ENCODE data around the gene PLEKHD1.
"Not testable (repeated sequence)": the region's sequence is repeated elsewhere in the genome, so short reads cannot be mapped to it uniquely, and the experiment has no call there.

Gene PLEKHD1

GRCh38 chr14:69484444-69485314 lies at the start of gene PLEKHD1:
PLEKHD1 (plus strand) TSS chr14:69484728; CDS start chr14:69484966, 238 bp downstream.
- no peak for DNase-seq

DNA sequence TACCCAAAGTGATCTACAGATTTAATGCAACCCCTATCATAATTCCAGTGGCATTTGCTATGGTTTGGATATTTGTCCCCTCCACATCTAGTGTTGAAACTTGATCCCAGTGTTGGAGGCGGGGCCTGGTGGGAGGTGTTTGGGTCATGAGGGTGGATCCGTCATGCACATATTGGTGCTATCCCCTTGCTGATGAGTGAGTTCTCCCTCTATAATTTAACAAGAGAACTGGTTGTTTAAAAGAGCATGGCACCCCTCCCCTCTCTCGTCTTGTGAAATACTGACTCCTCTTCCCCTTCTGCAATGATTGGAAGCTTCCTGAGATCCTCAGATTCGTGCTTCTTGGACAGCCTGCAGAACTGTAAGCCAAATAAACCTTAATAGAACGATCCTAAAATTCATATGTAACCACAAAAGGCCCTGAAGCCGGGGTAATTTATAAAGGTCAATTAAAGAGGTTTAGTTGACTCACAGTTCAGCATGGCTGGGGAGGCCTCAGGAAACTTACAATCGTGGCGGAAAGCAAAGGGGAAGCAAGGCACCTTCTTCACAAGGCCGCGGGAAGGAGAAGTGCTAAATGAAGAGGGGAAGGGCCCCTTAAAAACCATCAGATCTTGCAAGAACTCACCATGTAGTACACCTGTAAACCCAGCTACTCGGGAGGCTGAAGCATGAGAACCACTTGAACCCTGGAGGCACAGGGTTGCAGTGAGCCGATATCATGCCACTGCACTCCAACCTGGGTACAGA lies 44.8 kb upstream of the PLEKHD1 start:
- no peak for DNase-seq

- no peak for DNase-seq
These were observed 42.6 kb upstream of the PLEKHD1 start for GRCh38 chr14:69441948-69442347.

DNA sequence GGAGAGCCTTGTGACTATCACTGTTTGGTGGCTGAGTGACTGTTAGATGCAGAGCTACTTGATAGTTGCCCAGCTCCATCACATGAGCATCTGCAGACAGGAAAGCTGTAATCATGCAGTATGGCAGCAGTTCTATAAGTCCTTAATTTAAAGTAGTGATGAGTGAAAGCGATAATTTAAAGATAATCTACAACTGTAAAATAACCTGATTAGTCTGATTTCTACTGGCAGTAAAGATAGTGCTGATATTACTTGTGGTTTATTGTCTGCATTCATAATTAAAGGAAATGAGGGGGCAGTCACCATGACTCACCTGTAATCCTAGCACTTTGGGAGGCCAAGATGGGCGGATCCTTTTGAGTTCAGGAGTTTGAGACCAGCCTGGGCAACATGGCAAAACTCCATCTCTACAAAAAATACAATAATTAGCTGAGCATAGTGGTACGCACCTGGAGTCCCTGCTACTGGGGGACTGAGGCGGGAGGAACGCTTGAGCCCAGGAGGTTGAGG lies 41.2 kb upstream of the PLEKHD1 start:
- DNase-seq, result no peak

- DNase-seq, result no peak
These were observed 35.3 kb upstream of the PLEKHD1 start for GRCh38 chr14:69449216-69449615.

DNA sequence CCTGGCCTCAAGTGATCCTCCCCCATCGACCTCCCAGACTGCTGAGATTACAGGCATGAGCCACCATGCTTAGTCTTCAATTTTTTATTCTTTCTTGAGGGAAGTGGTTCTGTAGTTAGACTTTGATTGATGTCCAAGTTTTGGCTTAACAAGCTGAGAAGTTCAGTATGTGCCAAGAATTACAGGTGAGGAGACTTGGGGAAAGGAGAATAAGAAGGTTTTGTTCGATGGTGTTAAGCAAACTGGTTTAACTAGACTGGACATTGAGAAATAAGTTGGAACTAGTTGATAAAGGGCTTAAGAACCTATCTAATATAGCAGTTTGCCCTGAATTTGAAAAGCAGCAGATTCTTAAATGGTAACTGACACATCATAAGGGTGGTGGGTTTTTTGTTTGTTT lies 32.6 kb upstream of the PLEKHD1 start:
- no peak for DNase-seq

DNA sequence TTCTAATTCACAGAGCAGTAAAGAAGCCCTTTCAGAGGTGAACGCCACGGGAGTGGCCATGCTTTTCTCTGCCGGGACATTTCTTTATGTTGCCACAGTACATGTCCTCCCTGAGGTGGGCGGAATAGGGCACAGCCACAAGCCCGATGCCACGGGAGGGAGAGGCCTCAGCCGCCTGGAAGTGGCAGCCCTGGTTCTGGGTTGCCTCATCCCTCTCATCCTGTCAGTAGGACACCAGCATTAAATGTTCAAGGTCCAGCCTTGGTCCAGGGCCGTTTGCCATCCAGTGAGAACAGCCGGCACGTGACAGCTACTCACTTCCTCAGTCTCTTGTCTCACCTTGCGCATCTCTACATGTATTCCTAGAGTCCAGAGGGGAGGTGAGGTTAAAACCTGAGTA lies 26.2 kb upstream of the PLEKHD1 start:
- DNase-seq, result no peak

- DNase-seq, result no peak
These were observed 25.4 kb upstream of the PLEKHD1 start for GRCh38 chr14:69459122-69459521.

DNA sequence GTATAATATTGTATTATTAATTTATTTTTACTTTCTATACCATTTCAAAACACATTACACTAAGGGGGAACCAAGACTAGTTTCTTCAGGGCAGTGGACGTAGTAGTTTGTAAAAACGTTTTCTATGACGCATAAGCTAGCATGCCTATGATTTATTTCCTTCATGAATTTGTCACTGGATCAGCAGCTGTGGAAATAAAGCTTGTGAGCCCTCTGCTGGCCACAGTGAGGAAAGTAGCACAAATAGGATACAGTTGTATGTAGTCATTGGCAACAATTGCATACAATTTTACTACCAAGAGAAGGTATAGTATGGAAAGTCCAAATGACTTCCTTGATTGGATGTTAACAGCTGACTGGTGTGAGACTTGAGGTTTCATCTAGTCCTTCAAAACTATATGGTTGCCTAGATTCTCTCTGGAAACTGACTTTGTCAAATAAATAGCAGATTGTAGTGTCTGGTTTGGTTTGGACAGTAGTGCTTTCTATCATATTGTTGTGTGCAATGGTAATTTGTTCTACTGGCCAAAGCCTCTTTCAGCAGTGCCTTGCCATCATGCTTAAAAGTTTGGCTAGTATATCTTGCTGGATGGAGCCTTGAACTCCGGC lies 24.3 kb upstream of the PLEKHD1 start:
- peak; percentile 14 for DNase-seq

- no peak for DNase-seq
These were observed 20.1 kb upstream of the PLEKHD1 start for GRCh38 chr14:69464379-69464778.

DNA sequence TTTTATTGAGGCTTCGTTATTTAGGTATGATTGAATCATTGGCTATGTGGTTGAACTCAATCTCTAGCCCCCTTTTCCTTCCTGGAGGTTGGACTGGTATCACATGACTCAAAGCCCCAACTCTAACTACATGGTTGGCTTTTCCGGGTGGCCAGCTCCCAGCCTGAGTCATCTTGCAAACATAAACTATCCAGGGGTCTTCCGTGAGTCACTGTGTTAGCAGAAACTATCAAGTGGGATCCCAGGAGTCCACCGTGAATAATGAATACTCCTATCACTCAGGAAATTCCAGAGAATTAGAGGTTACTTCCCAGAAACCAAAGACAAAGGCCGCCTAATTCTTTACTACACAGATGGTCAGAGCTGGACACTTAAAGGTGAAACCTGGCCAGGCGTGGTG lies 19.7 kb upstream of the PLEKHD1 start:
- DNase-seq, result no peak

- no peak for DNase-seq
These were observed 15.6 kb upstream of the PLEKHD1 start for GRCh38 chr14:69468949-69469348.

DNA sequence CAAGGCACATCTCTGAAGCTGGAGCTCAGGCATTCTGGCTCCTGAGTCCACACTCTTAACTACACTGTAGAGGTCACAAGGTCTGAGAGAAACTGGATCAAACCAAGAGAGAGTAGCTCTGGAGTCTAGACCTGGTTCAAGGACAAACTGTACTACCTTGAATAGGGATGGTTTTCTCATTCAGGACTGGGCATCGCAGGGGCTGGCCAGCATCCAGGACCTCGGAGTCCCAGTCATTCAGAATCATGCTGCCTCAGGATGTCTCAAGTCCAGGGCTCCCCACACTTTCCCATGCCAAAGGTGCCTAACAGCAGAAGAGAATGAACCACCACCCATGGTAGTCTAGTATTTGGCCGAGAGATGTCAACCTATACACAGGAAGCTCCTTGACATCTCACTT lies 13.1 kb upstream of the PLEKHD1 start:
- no peak for DNase-seq

DNA sequence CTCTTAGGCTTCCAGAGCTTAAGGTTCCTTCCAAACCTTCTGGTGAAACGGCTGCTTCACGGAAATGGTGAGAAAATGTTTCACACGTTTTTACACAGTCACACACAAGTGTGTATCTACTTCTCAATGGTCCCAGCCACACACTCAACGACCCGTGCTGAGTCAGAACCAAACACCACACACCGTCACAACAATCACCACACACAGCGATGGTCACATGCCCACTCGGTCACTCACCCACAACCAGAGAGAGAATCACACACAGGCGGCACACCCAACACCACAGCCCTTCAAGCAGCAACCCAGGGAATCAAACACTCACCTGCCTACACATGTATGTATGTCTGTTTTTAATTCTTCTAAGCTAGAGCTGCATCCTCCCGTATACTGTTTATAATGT lies 12.6 kb upstream of the PLEKHD1 start:
- DNase-seq, result no peak

- DNase-seq, result no peak
These were observed 11.3 kb upstream of the PLEKHD1 start for GRCh38 chr14:69473260-69473659.

DNA sequence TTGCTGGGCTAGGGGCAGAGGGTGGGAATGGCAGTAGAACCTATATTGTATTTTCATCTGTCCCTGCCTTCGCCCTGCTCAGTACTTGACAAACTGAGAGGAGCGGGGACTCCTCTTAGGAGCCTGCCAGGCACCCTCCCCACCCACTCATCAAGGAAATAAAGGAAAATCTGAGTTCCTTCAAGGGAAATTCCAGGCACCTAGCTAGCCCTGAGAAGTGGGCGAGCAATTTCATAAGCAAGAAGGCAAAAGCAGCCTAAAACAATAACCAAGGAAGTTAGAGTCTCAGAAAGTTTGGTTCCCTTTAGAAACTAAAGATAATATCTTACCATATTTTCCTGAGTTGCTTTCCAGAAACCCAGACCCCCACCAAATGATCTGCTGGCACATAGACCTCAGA lies 10.6 kb upstream of the PLEKHD1 start:
- DNase-seq, result no peak

- no peak for DNase-seq
These were observed 9.2 kb upstream of the PLEKHD1 start for GRCh38 chr14:69475194-69475818.

- DNase-seq, result not testable (repeated sequence)
These were observed 7.6 kb upstream of the PLEKHD1 start for GRCh38 chr14:69476824-69477450.

DNA sequence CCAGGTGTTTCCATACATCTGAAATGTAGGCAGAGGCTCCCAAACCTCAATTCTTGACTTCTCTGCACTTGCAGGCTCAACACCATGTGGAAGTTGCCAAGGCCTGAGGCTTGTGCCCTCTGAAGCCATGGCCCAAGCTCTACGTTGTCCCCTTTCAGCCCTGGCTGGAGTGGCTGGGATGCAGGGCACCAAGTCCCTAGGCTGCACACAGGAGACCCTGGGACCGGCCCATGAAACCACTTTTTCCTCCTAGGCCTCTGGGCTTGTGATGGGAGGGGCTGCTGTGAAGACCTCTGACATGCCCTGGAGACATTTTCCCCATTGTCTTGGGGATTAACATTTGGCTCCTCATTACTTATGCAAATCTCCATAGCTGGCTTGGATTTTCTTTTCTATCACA lies 6.5 kb upstream of the PLEKHD1 start:
- DNase-seq, result not testable (repeated sequence)

DNA sequence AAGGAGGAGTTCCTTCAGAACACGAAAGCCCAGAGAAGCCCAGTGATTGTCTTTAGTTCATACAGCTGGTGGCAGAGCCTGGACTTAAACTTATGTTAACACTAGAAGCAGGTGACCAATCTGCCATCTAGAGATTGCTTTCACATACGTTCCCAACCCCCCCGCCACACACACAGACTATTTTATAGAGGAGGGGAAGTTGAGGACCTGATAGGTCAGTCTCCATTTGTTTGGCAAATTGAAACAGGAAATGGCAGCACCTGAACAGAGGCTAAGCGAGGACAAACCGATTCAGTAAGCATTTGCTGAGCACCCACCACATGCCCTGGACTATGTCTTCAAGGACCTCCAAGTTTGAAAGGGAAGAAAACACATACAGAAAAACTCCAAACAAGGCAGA lies 4.8 kb upstream of the PLEKHD1 start:
- no peak for DNase-seq

DNA sequence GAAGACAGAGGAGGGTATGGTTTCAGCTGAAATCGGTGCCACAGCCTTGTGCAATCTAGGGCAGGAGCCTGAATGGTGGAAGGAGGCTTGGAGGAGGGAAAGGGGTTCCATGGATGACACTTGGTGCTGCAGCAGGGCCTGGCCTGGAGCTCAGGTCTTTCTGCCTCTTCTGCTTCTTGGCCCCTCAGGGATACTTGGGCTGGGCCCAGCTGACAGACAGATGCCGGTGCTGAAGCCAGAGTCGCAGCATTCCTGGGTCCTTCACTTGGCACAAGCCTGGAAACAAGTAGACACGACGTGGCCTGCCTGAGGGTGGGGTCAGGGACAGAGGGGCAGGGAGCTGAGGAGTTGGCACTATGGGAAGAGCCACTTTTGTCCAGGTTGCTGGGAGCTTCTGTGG lies 4.4 kb upstream of the PLEKHD1 start:
- no peak for DNase-seq

DNA sequence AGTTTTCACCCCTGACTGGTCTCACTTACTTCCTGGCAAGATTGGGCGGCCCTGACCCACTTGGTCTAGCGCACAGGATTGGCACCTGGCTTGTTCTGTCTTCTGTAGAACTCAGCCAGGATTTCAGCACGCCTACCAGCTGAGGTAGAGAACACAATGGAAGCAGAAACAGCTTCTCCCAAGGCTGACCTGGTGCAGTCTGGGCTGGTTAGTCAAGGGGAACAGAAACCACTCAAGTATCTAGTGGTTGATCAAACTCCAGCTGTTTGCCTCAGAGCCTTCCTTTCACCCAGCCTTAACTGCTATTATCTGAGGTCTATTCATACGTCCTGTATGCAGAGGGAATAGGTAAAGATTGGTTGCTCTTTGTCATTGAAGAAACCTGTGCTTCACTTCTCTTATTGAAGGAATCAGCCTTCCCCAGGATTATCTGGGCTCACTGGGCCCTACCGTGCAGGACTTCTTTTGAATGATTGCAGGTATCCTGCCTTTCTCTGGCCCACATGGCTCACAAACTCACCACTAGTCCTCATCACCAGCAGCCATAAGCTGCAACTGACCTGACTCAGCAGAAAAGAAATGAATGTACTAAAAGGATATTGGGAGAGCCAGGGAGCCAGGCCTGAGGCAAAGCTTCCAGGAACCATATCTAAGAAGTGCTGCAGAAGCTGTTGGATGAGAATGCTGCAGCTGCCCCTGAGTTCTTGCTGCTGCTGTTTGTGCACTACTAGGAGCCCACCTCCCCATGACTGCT lies 2.5 kb upstream of the PLEKHD1 start:
- DNase-seq, result no peak
